GM12801 (cell line): ENCODE measurements around the gene PHETA1.

ENCODE experiments used
- TF ChIP-seq, protein P1 (sequence below): IDR thresholded peaks from one replicate; pipeline ENCODE4 v1.5.1; 2011; ENCODE audit warnings: control low read depth; ENCODE audit not compliant: insufficient read length; ENCODE audit errors: extremely low read depth

Gene PHETA1

GRCh38 chr12:111401167-111401605, 32.3 kb upstream of the PHETA1 start:
- TF ChIP-seq, protein P1, sequence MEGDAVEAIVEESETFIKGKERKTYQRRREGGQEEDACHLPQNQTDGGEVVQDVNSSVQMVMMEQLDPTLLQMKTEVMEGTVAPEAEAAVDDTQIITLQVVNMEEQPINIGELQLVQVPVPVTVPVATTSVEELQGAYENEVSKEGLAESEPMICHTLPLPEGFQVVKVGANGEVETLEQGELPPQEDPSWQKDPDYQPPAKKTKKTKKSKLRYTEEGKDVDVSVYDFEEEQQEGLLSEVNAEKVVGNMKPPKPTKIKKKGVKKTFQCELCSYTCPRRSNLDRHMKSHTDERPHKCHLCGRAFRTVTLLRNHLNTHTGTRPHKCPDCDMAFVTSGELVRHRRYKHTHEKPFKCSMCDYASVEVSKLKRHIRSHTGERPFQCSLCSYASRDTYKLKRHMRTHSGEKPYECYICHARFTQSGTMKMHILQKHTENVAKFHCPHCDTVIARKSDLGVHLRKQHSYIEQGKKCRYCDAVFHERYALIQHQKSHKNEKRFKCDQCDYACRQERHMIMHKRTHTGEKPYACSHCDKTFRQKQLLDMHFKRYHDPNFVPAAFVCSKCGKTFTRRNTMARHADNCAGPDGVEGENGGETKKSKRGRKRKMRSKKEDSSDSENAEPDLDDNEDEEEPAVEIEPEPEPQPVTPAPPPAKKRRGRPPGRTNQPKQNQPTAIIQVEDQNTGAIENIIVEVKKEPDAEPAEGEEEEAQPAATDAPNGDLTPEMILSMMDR = no peak

DNA sequence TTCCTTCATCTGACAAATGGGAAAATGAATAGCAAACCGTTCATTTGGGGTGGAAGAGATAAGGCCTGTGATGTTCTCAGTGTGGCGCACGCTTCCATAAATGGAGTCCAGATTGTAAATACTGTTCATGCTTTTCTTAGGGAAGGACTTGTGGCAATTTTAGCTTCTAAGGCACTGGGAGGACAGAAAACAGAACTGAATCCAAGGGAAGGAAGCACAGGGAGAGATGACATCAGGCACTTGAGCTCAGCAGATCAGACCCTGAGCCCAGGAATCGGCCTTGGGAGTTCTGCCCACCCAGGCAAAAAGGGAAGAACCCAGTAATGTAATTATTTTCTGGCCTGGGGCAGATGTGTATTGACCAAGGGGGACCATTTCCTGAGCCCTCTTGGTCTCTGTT, 29.6 kb upstream of the PHETA1 start:
- TF ChIP-seq, protein P1 = no peak

GRCh38 chr12:111396726-111397445, 28.0 kb upstream of the PHETA1 start:
- TF ChIP-seq, protein P1 = no peak

- TF ChIP-seq, protein P1 = no peak
Measured at GRCh38 chr12:111395336-111396187, 26.7 kb upstream of the PHETA1 start.

- TF ChIP-seq, protein P1 = no peak
Measured at GRCh38 chr12:111394480-111394879, 25.6 kb upstream of the PHETA1 start.

DNA sequence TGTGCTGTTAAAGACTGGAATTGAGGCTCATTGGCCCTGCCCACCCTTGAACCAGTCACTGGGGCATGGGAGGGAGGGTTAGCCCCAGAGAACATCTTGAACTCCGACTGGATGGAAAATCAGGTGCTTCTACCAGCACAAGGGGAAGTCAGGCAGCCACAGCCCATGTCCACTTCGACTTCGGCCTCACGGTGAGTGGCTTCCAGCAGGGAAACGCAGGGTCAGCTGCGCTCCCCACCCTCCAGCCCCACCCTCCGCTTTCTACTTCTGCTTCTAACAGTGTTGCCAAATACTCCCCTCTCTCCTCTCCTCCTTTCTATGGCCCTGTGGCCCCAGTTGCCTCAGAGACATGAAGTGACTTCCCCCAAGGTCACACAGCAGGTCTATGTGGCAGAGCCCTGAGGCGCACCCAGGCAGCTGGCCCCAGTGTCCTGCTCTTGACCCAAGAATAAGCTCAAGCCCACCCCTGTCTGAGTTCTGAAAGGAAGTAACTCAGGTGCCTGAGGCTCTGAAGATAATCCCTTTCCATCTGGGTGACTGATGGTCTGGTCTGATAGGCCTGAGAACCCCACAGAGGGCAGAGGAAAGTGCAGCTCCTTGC, 24.9 kb upstream of the PHETA1 start:
- TF ChIP-seq, protein P1 = no peak

DNA sequence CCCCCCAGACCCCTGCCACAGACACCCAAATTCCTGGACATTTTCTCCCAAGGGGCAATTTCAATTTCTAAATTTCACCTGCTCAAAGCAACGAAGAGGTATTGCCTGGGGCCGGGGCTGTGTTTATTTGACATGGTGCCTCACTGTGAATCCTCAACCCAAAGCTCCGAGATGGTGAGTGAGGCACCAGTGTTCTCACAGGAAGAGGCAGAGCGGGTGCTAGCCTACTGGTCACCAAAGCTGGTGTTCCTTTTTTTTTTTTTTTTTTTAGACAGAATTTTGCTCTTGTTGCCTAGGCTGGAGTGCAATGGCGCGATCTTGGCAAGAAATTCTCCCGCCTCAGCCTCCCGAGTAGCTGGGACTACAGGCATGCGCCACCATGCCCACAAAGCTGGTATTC, 22.0 kb upstream of the PHETA1 start:
- TF ChIP-seq, protein P1 = no peak
